HL-60 (cell line): Measurements from ENCODE around the gene TLE7.

ENCODE experiments used
- DNase-seq, 2 experiments: peaks; one replicate each; pipeline ENCODE4 v3.0.0-alpha.2; 2010 to 2020; ENCODE audit warnings: low read depth in 1 of 2, low spot score in 1 of 2
- H3K27ac ChIP-seq: fragments of 250-450 bp; sonication (Bioruptor Pico); replicated peaks from 2 replicates; pipeline ENCODE4 v1.5.1; 2020; ENCODE audit warnings: mild to moderate bottlenecking, moderate library complexity
- H3K27me3 ChIP-seq: fragments of 250-450 bp; sonication (Bioruptor Pico); 2 replicates; pipeline ENCODE4 v1.5.1; 2021; ENCODE audit warnings: mild to moderate bottlenecking, moderate library complexity; ENCODE audit not compliant: insufficient read depth, poor library complexity, severe bottlenecking
- H3K4me3 ChIP-seq: replicated peaks from 2 replicates; pipeline ENCODE4 v1.5.1; 2011; ENCODE audit warnings: mild to moderate bottlenecking, control low read depth, low read length; ENCODE audit not compliant: insufficient read depth
- CTCF ChIP-seq: IDR thresholded peaks from one replicate; pipeline ENCODE4 v1.5.1; 2011; ENCODE audit warnings: low read length, control low read depth, inconsistent platforms; ENCODE audit not compliant: insufficient read depth
- GABPA ChIP-seq: IDR thresholded peaks from 2 replicates; pipeline ENCODE4 v1.6.1; 2012; ENCODE audit warnings: low read depth
- POLR2AphosphoS5 ChIP-seq: IDR thresholded peaks from 2 replicates; pipeline ENCODE4 v1.6.1; 2012; ENCODE audit warnings: low read depth
- REST ChIP-seq: IDR thresholded peaks from 2 replicates; pipeline ENCODE4 v1.6.1; 2012; ENCODE audit warnings: low read depth; ENCODE audit not compliant: insufficient replicate concordance
- SPI1 ChIP-seq: IDR thresholded peaks from 2 replicates; pipeline ENCODE4 v1.6.1; 2012; ENCODE audit warnings: low read depth, mild to moderate bottlenecking, borderline replicate concordance

Gene TLE7

GRCh38 chr16:71480956-71481355, 39.1 kb upstream of the TLE7 start:
- no peak for DNase-seq
- Histone ChIP-seq H3K4me3 (no peak overlapping the region), H3K27ac (no peak overlapping the region), H3K27me3 (no peaks in the 10 kb centered on the region)
- TF ChIP-seq CTCF (no peak), POLR2AphosphoS5 (no peak), GABPA (no peak), SPI1 (no peak), REST (no peak)

- Histone ChIP-seq H3K4me3 (no peak overlapping the region), H3K27me3 (no peaks in the 10 kb centered on the region)
- no peak for DNase-seq
Observed at GRCh38 chr16:71479420-71479819, 37.6 kb upstream of the TLE7 start.

DNA sequence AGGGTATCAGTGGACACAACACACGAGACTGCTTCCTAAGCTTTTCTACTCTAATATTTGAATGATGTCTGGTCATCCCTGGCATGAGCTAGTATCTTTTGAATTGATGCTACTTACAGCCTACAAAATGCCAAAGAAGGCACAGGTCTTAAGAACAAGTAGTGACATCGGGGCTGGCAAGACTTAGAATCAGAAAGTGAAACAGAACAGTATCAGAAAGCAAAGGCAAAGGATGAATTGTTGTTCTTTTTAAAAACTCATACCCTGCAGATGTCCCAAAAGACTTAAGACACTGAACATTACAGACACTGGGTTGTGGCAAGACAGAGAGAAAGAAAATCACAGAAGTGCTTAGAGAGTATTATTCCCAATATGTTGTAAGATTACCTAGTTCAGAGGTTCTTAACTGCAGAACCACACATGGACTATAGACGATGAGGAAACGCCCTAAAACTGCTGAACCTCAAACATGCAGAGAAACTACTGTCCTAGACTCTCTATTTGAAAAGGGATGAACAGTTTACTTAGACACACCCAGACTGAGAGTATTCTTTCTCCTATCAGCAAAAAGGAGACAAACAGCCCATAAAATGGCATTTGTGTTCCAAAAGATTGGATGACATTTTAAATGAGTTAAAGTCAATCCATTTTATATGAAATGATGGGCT, 34.7 kb upstream of the TLE7 start:
- Histone ChIP-seq H3K4me3 (no peak overlapping the region), H3K27me3 (no peaks in the 10 kb centered on the region), H3K27ac (no peak overlapping the region)
- TF ChIP-seq SPI1 (no peak), GABPA (no peak), CTCF (no peak), REST (no peak), POLR2AphosphoS5 (no peak)
- DNase-seq: no peak

More at GRCh38 chr16:71479420-71479819, 37.6 kb upstream of the TLE7 start:
- no peak overlapping the region for H3K27ac ChIP-seq
- TF ChIP-seq POLR2AphosphoS5: no peak
- peak; percentile 40 for TF ChIP-seq CTCF

DNA sequence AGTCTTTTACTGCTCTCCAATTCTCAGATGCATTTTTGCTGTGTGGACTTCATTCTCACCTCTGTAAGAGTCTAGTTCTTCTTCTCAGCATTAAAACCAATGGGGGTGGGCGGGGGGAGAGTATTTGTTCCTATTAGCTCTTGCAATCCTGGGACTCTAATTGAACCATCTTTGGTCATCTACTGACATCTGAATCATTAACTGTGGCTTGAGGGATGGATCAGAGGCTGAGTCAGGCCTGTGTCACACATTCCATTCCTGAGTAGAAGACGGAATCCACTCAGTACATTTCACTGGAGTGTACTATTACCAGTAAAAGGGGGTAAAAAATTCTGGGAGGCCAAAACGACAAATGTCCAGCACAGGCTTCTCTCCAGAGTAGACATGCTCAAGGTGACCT, 33.0 kb upstream of the TLE7 start:
- DNase-seq: no peak
- no peaks in the 10 kb centered on the region for H3K27me3 ChIP-seq
- no peak overlapping the region for H3K4me3 ChIP-seq
- no peak overlapping the region for H3K27ac ChIP-seq
- TF ChIP-seq CTCF (no peak), POLR2AphosphoS5 (no peak), REST (no peak), GABPA (no peak), SPI1 (no peak)
